GM18505 (cell line): ENCODE measurements around the gene TUFT1.

ENCODE experiments used
- ATAC-seq: cut with Tn5 transposase; IDR thresholded peaks from one replicate; pipeline ENCODE4 v1.9.1; 2021; ENCODE audit not compliant: unreplicated experiment
- POLR2A ChIP-seq: IDR thresholded peaks from 4 replicates; pipeline ENCODE4 v1.6.1; 2011; ENCODE audit warnings: borderline replicate concordance; ENCODE audit not compliant: insufficient read depth, insufficient read length; ENCODE audit errors: extremely low read depth

TUFT1 gene

GRCh38 chr1:151537112-151537511, 3.0 kb upstream of the TUFT1 start:
- ATAC-seq, result no peak
- no peak for TF ChIP-seq POLR2A

- peak; percentile 31 for ATAC-seq
- no peak for TF ChIP-seq POLR2A
Observed at GRCh38 chr1:151539321-151540020, 638 bp upstream of the TUFT1 start.

DNA sequence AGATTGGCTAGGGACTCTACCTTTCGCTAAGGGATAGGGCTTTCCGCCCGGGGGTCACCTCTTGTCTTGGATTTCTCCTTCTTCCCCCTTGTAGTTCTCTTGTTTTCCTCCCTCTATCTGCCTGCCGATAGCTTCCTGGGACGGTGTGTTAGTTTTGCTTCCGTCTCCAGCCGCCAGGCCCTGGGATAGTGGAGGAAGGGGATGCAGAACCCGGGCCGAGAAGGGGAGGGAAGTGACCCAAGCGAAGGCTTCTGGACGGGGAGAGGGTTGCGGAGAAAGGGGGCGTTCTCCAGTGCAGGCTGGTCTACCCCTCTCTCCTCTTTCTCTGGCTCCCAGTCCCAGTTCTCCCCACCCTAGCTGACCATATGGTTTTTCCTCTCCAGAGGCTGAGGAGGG, 871 bp downstream of the TUFT1 start:
- no peak for TF ChIP-seq POLR2A
- no peak for ATAC-seq

DNA sequence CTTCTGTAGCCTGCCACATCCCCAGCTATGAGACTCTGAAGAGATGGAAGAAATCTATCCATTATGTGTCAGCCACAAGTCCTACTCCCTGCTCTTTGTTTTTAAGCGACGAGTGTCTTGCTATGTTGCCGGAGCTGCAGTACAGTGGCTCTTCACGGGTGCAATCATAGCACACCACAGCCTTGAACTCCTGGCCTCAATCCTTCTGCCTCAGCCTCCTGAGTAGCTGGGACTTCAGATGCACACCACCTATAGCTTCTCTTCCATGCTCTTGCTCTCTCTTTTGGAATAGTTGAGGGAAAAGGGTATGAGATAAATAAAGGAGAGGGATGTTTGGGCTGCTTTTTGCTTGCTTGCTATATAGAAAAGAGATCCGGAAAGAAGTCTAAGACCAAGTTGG, 1.6 kb downstream of the TUFT1 start:
- TF ChIP-seq POLR2A, result no peak
- no peak for ATAC-seq

- ATAC-seq, result no peak
- no peak for TF ChIP-seq POLR2A
Observed at GRCh38 chr1:151542710-151543129, 2.6 kb downstream of the TUFT1 start.

DNA sequence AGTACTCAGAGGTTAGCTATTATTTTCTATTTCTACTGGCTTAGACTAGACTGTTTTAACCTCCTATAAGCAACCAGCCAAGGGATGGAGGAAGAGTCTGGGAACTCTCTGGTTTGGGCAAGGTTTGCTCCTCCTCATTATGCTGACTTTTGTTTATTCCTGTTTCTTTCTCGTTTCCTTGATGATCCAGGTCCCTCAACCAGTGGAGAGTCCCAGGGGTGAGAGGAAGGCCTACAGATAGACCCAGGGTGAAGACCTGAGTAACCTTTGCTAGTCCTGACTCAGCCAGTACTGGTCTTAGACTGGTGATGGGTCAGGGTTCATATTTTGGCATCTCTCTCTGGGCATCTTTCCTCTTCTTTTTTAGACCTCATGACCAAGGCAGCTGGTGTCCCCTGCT, 5.4 kb downstream of the TUFT1 start:
- TF ChIP-seq POLR2A, result no peak
- ATAC-seq, result no peak

- ATAC-seq, result no peak
- TF ChIP-seq POLR2A, result no peak
Observed at GRCh38 chr1:151546011-151546925, 6.2 kb downstream of the TUFT1 start.

DNA sequence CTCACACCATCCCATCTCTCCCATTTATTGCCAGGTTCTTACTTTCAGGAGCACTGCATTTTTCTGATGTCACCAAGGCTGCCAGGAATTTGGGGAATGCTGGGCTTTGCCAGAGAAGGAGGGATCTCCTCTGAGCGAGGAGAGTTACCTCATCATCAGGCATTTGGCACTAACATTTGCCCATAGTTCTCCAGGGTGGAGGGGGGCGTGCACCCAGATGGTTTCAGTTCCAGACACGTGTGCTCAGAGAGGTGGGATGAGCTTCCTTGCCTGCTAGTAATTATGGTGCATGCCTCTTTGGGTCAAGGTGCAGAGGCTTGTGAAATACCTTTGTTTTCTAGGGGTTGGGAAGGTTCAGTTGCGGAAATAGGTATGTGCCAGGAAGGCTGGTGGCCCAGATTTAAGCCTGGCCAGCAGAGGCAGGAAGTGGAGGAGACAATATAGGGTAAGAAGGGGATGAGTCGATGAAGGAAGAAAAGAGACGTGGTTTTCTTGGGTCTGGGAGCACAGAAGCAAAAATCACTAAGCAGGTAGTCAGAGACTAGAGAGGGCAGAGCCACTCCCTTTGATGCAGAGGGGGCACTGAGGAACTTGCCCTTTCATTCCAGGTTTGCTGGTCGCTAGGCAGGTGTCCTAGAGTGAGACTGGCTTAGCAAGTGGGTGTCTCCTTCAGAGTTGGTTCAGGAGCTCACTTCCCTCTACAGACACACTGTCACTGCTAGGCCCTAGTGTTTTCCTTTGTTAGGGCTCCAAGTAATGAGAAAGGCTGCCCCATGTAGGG, 7.2 kb downstream of the TUFT1 start:
- TF ChIP-seq POLR2A, result no peak
- no peak for ATAC-seq

DNA sequence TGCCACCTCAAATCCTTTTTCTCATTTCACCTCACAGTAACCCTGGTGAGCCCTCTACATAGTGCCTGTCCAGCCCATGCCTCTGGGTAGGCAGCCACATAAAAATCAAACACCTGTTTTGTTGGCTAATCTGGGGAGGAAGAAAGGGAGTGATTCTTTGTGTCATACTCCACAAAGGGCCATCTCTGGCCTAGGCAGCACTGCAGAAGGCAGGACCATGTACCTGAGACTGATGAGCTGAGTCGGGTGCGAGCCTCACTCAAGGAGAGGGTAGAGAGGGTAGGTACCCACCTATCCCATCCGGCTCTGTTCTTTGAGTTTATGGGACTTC, 7.8 kb downstream of the TUFT1 start:
- no peak for TF ChIP-seq POLR2A
- ATAC-seq, result no peak

GRCh38 chr1:151549199-151549598, 9.1 kb downstream of the TUFT1 start:
- TF ChIP-seq POLR2A, result no peak
- ATAC-seq, result no peak

DNA sequence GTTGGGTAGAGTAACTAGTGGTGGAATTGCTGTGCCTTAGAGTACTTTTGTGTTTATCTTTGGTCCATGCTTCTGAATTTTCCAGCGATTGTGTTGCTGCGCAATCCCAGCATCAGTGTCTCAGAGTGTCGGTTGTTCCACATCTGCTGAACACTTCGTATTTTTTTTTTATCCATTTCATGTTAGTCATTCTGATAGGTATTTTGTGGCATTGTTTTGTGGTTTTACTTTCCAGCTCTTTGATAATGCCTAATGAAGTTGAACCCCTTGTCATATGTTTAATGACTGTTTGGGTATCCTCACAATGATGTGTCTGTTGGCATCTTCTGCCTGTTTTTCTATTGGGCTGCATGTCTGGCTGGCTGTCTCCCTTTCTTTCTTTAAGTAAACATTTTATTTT, 13.6 kb downstream of the TUFT1 start:
- ATAC-seq, result no peak
- TF ChIP-seq POLR2A, result no peak

GRCh38 chr1:151556052-151556451, 15.9 kb downstream of the TUFT1 start:
- ATAC-seq, result no peak
- TF ChIP-seq POLR2A, result no peak

DNA sequence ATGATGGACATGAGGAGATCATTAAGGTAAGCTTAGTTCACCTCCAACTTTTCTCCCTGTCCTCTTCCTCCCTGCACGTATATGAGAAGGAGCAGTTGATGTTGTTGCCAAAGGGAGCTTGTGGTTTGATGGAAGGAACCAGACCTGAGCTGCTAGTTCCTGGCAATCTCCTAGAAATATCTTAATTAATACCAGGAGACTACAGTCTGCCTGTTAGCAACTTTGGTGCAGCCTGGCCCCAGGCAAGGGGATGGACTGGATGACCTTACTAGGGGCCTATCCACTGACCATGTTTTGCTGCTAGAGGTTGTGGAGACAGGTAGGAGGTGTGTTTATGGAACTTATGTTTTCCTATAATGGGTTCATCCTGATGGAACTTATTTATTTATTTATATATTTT, 22.6 kb downstream of the TUFT1 start:
- TF ChIP-seq POLR2A, result no peak
- no peak for ATAC-seq
